Type B pancreatic cell (in vitro differentiated cells): ENCODE data around the gene SLC22A31. TPM values are rescaled to one million over a fixed set of nuclear protein-coding genes. Genes with fewer than 3 reads are reported as not detected.

ENCODE experiments used
- DNase-seq: peaks from one replicate; pipeline ENCODE4 v3.0.0; 2021; ENCODE audit warnings: mixed read lengths; ENCODE audit not compliant: unreplicated experiment; ENCODE audit errors: extremely low spot score
- H3K27ac Mint-ChIP-seq: 2 replicates; pipeline ENCODE4 v1.8.0; 2021; ENCODE audit warnings: mild to moderate bottlenecking, mixed read lengths
- H3K27me3 Mint-ChIP-seq: 2 replicates; pipeline ENCODE4 v1.8.0; 2021; ENCODE audit warnings: mixed read lengths
- H3K36me3 Mint-ChIP-seq: 2 replicates; pipeline ENCODE4 v1.8.0; 2021; ENCODE audit warnings: mixed read lengths
- H3K4me1 Mint-ChIP-seq: one replicate; pipeline ENCODE4 v1.8.0; 2021; ENCODE audit warnings: mixed read lengths; ENCODE audit not compliant: unreplicated experiment
- H3K4me3 Mint-ChIP-seq: 2 replicates; pipeline ENCODE4 v1.8.0; 2021; ENCODE audit warnings: mild to moderate bottlenecking, mixed read lengths
- H3K9me3 Mint-ChIP-seq: 2 replicates; pipeline ENCODE4 v1.8.0; 2021; ENCODE audit warnings: mixed read lengths
- total RNA-seq: library from RNA; stranded (reverse); gene quantifications from 2 replicates; pipeline ENCODE4 v1.2.1, GENCODE V29; 2021; ENCODE audit warnings: low replicate concordance
- TF ChIP-seq, protein P1 (sequence below): fragments of 200-600 bp; sonication (generic); conservative IDR thresholded peaks from 2 replicates; pipeline ENCODE4 v1.5.0; 2021; ENCODE audit warnings: antibody characterized with exemption, mild to moderate bottlenecking

The SLC22A31 gene
- total RNA-seq, 1 donor from 2014 or later, result 2.9 TPM

DNA sequence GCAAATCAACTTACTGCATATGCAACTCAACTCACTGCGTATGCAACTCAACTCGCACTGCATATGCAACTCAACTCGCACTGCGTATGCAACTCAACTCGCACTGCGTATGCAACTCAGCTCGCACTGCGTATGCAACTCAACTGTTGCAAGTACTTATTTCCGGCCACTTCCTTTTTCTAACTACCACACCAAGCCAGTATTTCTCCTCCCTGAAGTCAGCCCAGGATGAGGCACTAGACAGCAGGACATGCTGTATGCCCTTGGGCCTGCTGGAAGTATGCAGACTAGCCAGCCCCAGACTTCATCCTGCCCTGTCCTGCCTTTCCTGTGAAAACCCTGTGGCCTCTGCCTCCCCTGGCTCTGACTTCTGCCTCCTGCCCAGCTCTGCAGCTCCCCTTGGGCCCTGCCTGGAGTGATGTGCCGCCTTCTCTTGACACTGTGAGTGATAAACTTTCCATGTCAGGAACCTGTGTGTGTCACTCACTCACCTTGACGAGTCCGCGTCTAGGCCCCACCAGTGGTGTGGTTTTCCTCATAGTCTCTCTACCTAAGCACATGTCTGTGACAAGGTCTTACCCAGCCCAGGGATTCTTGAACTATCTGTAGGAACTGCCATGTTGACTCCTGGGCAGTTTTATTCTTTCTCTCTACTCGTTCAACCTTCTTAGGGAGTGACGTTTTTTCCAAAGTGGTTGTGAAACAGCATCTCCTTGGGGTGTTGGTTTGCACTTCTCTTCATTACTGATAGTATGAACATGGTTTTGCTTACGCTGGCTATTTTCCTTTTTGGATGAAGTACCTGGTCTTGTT is 33.5 kb upstream of the SLC22A31 start:
- H3K27me3 Mint-ChIP-seq, result no peaks in the 10 kb centered on the region
- peaks cover 30% of the 10 kb centered on the region for H3K36me3 Mint-ChIP-seq
- TF ChIP-seq, protein P1, sequence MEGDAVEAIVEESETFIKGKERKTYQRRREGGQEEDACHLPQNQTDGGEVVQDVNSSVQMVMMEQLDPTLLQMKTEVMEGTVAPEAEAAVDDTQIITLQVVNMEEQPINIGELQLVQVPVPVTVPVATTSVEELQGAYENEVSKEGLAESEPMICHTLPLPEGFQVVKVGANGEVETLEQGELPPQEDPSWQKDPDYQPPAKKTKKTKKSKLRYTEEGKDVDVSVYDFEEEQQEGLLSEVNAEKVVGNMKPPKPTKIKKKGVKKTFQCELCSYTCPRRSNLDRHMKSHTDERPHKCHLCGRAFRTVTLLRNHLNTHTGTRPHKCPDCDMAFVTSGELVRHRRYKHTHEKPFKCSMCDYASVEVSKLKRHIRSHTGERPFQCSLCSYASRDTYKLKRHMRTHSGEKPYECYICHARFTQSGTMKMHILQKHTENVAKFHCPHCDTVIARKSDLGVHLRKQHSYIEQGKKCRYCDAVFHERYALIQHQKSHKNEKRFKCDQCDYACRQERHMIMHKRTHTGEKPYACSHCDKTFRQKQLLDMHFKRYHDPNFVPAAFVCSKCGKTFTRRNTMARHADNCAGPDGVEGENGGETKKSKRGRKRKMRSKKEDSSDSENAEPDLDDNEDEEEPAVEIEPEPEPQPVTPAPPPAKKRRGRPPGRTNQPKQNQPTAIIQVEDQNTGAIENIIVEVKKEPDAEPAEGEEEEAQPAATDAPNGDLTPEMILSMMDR, result no peak
- no peaks in the 10 kb centered on the region for H3K4me1 Mint-ChIP-seq
- H3K4me3 Mint-ChIP-seq, result no peak overlapping the region
- no peak overlapping the region for H3K27ac Mint-ChIP-seq
- no peaks in the 10 kb centered on the region for H3K9me3 Mint-ChIP-seq
- no peak for DNase-seq

DNA sequence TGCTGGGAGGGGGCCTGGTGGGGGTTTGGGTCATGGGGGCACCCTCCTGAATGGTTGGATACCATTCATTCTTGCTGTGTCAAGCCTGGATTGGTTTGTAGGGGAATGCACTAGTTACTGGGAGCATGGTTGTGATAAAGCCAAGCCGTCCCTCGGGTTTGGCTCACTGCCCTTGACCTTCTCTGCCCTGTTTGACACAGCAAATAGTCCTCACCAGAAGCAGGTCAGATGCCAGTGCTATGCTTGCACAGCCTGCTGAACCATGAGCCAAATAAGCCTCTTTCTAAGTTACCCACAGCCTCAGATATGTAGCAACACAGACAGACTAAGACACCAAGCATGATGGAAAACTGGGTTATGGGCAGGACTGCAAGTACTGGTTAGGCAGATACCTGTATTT is 31.8 kb upstream of the SLC22A31 start:
- TF ChIP-seq, protein P1, result no peak
- peaks cover 5% of the 10 kb centered on the region for H3K9me3 Mint-ChIP-seq
- no peak for DNase-seq
- H3K27me3 Mint-ChIP-seq, result no peaks in the 10 kb centered on the region
- H3K4me3 Mint-ChIP-seq, result no peak overlapping the region
- no peak overlapping the region for H3K27ac Mint-ChIP-seq
- no peaks in the 10 kb centered on the region for H3K4me1 Mint-ChIP-seq
- H3K36me3 Mint-ChIP-seq, result peaks cover 43% of the 10 kb centered on the region

DNA sequence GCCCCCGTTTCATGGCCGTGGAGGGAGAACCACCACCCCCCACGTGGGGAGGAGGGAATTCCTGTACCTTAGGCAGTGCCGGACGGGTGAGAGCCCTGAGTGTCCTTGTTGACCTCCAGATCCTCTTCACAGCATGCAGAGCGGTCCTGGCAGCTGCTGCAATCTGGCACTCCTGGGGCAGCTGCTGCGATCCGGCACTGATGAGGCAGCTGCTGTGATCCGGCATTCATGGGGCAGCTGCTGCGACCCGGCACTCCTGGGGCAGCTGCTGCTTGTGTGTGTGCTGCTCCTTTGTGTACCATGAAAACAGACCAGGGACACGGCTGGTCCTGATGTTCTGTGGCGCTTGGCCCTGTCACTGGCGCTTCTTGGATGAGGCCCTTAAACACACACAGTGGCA is 29.9 kb upstream of the SLC22A31 start:
- H3K9me3 Mint-ChIP-seq, result peaks cover 5% of the 10 kb centered on the region
- no peak overlapping the region for H3K27ac Mint-ChIP-seq
- peaks cover 53% of the 10 kb centered on the region for H3K36me3 Mint-ChIP-seq
- TF ChIP-seq, protein P1, result no peak
- H3K27me3 Mint-ChIP-seq, result no peaks in the 10 kb centered on the region
- H3K4me3 Mint-ChIP-seq, result no peak overlapping the region
- H3K4me1 Mint-ChIP-seq, result no peaks in the 10 kb centered on the region
- no peak for DNase-seq

DNA sequence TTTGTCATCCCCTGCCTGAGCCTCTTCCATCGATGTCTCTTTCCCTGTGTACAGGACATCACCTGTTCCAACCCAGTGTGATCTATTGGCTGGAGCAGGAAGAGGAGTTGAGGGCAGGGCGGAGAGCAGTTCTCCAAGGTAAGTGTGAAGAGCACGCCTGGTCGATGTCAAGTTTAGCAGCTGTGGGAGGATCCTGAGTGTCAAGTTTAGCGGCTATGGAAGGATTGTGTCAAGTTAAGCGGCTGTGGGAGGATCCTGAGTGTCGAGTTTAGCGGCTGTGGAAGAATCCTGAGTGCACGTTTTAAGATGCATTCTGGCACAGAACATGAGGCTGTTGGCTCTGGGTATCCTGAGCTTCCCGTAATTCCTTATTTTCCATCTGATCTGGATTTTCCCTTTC is 24.3 kb upstream of the SLC22A31 start:
- peaks cover 4% of the 10 kb centered on the region for H3K4me1 Mint-ChIP-seq
- no peaks in the 10 kb centered on the region for H3K27me3 Mint-ChIP-seq
- H3K4me3 Mint-ChIP-seq, result no peak overlapping the region
- no peak for DNase-seq
- no peak overlapping the region for H3K27ac Mint-ChIP-seq
- TF ChIP-seq, protein P1, result no peak
- H3K36me3 Mint-ChIP-seq, result peaks cover 50% of the 10 kb centered on the region
- peaks cover 5% of the 10 kb centered on the region for H3K9me3 Mint-ChIP-seq

DNA sequence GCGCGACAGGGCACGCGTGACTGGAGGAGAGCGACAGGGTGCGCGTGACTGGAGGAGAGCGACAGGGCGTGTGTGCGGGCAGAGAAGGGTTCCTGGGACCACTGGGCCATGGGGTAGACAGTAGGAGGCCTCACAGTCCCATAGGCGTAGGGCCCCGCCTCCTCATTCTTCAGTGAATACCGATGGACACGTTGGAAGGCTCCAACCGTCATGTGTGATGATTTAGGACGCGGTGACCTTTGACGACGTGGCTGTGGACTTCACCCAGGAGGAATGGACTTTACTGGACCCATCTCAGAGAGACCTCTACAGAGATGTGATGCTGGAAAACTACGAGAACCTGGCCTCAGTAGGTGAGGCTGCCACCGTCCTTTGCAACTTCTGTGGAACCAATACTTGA is 22.6 kb upstream of the SLC22A31 start:
- no peak overlapping the region for H3K27ac Mint-ChIP-seq
- peaks cover 37% of the 10 kb centered on the region for H3K36me3 Mint-ChIP-seq
- TF ChIP-seq, protein P1, result no peak
- H3K4me1 Mint-ChIP-seq, result peaks cover 10% of the 10 kb centered on the region
- no peak overlapping the region for H3K4me3 Mint-ChIP-seq
- no peaks in the 10 kb centered on the region for H3K27me3 Mint-ChIP-seq
- no peak for DNase-seq
- H3K9me3 Mint-ChIP-seq, result peaks cover 5% of the 10 kb centered on the region
